K562 (cell line): ENCODE measurements around the gene AP1B1. TPM values are rescaled to one million over a fixed set of nuclear protein-coding genes. Genes with fewer than 3 reads are reported as not detected.

ENCODE experiments used
- JUNB ChIP-seq: fragments of 450-650 bp; formaldehyde crosslinking; conservative IDR thresholded peaks from 2 replicates; pipeline ENCODE4 v1.4.0; 2020; ENCODE audit warnings: mild to moderate bottlenecking
- RBM22 ChIP-seq: fragments of 200-400 bp; formaldehyde crosslinking; IDR thresholded peaks from 2 replicates; pipeline ENCODE4 v1.6.1; 2018; ENCODE audit warnings: low read length, low read depth; ENCODE audit not compliant: poor library complexity, severe bottlenecking
- REST ChIP-seq, 2 experiments: fragments of 450-650 bp; formaldehyde crosslinking in 1 of 2; IDR thresholded peaks; 2 replicates each; pipeline versions ENCODE4 v1.4.0 to v1.6.1; 2014 to 2020; ENCODE audit warnings: mild to moderate bottlenecking in 2 of 2, borderline replicate concordance in 1 of 2, low read depth in 1 of 2
- SIN3B ChIP-seq: fragments of 450-650 bp; IDR thresholded peaks from 2 replicates; pipeline ENCODE4 v1.6.1; 2017; ENCODE audit warnings: low read depth, mild to moderate bottlenecking, moderate library complexity
- SMC3 ChIP-seq: conservative IDR thresholded peaks from 2 replicates; pipeline ENCODE4 v1.6.1; 2011; ENCODE audit warnings: low read depth, low read length, improper control_type of control experiment; ENCODE audit not compliant: insufficient read depth
- SRSF7 ChIP-seq: fragments of 200-400 bp; formaldehyde crosslinking; optimal IDR thresholded peaks from 2 replicates; pipeline ENCODE3; 2017; ENCODE audit warnings: mild to moderate bottlenecking, low read depth, low read length
- U2AF2 ChIP-seq: fragments of 200-400 bp; formaldehyde crosslinking; optimal IDR thresholded peaks from 2 replicates; pipeline ENCODE3; 2017; ENCODE audit warnings: low read depth, mild to moderate bottlenecking, low read length
- polyA plus RNA-seq, 8 experiments: library from polyadenylated mRNA; depleted of rRNA in 4 of 8; stranded (reverse) in 5 of 8; unstranded in 3 of 8; fragments of >200 nt; fragmentation: Nextera tagmentation in 2 of 8; fragmentation: Illumina TruSeq in 1 of 8; extraction: Ambion mirVana in 2 of 8; extraction: Trizol in 1 of 8; gene quantifications; 2 replicates each; pipeline versions ENCODE4 v1.2.1 to v1.2.3, GENCODE V29; 2011 to 2014; ENCODE audit warnings: inconsistent platforms in 1 of 8, missing spikeins in 1 of 8
- total RNA-seq, 7 experiments: library from RNA; depleted of rRNA in 6 of 7; stranded (reverse); fragments of >200 nt in 6 of 7; fragmentation: Illumina TruSeq in 2 of 7; extraction: Trizol in 2 of 7; gene quantifications; 2 replicates each; pipeline versions ENCODE4 v1.2.1 to v1.2.3, GENCODE V29; 2011 to 2021; ENCODE audit warnings: low replicate concordance in 1 of 7

The AP1B1 gene
- total and polyA plus RNA-seq, 9 of the 15 experiments (the other 6 are each of a cell fraction or from before 2014, with no cell fraction given), result 1.2 to 60.9 (median 30.1) TPM

- TF ChIP-seq REST (IDR thresholded peaks at IDR 0.05; ENCODE audit: borderline replicate concordance) (no peak), REST (CRISPR knock-in tag; IDR thresholded peaks at IDR 0.05; ENCODE audit: low read depth) (no peak), JUNB (CRISPR knock-in tag) (no peak), SIN3B (no peak), SMC3 (no peak), U2AF2 (no peak), SRSF7 (no peak), RBM22 (no peak)
Measured at GRCh38 chr22:29288837-29289236, 99.5 kb downstream of the AP1B1 start (continued).
